Measurements from ENCODE around the gene EMSY. TPM values are rescaled to one million over a fixed set of nuclear protein-coding genes. Genes with fewer than 3 reads are reported as not detected.
"Not testable (repeated sequence)": the region's sequence is repeated elsewhere in the genome, so short reads cannot be mapped to it uniquely, and the experiment has no call there.

The EMSY gene
- total RNA-seq, 1 donor from 2014 or later: 34.1 TPM

DNA sequence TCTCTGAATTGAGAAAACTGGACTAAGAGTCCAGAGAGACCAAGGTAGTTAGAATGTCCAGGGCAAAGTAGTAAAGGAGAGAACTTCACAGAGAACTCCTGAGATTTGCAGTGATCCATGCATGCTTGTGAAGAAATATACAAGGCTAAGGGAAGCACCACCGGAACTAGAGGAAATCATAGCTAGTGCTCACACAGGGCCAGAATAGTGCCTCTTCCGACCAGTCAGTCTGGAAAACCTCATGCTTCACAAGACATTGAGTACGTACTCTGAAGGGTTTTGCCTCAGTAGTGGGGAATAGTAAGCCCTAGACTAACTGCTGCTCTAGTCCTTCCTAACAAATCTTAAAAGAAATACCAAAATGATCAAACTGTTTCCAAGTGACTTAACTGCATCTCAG is 117.7 kb downstream of the EMSY start:
- intact Hi-C loops (cut with micrococcal nuclease): no loop called here

DNA sequence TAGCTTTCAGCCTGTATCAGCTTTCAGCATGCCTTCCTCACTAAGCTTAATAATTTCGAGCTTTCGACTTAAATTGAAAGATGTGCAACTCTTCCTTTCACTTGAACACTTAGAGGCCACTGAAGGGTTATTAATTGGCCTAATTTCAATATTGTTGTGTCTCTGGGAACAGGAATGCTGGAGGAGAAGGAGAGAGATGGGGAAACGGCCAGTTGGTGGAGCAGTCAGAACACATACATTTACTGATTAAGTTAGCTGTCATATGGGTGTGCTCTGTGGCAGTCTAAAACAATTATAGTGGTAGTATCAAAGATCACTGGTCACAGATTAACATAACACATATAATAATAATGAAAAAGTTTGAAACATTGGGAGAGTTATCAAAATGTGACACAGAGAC is 119.5 kb downstream of the EMSY start:
- intact Hi-C loops (cut with micrococcal nuclease): no loop called here

DNA sequence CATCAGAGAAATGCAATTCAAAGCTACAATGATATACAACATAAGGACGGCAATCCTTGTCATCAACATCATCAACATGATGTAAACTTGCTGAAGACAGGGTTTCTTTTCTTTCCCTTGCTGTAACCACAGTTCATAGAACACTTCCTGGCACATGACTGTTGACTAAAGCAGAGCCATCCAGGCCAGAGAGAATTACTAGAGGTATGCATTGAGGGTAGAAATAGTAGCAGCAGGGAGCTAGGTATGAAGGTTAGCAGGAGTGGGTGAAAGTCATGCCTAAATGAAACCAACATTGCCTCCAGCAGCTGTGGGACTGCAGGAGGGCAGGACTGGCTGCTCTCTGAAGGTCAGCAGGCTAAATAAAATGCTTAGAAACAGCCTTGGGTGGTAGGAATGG is 122.0 kb downstream of the EMSY start:
- intact Hi-C loops (cut with micrococcal nuclease): no loop called here

DNA sequence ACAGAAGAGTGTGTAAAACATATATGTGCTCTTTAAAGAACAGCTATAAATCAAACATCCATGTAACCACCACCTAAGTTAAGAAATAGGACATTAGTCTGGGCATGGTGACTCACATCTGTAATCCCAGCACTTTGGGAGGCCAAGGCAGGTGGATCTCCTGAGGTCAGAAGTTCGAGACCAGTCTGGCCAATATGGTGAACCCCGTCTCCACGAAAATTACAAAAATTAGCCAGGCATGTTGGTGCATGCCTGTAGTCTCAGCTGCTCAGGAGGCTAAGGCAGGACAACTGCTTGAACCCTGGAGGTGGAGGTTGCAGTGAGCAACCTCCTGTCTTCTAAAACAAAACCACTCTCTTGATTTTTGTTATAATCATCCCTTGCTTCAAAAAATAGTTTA is 122.4 kb downstream of the EMSY start:
- intact Hi-C loops (cut with micrococcal nuclease): no loop called here

DNA sequence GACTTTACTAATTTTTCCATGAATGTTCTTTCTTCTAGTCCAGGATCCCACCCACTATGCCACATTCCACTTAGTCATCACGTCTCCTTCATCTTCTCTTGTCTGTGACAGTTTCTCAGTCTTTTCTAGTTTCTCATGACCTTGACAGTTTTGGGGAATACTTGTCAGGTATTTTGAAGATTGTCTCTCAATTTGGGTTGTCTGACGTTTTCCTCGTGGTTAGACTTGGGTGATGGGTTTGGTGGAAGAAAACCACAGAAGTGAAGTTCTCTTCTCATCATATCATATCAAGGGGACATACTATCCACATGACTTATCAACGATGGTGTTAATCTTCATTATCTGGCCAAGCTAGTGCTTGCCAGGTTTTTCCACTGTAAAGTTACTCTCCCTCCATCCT is 123.3 kb downstream of the EMSY start:
- intact Hi-C loops (cut with micrococcal nuclease): loop anchor here (2.0 kb wide), 1 partner anchor 21 kb away; no protein-coding TSS in a partner anchor

DNA sequence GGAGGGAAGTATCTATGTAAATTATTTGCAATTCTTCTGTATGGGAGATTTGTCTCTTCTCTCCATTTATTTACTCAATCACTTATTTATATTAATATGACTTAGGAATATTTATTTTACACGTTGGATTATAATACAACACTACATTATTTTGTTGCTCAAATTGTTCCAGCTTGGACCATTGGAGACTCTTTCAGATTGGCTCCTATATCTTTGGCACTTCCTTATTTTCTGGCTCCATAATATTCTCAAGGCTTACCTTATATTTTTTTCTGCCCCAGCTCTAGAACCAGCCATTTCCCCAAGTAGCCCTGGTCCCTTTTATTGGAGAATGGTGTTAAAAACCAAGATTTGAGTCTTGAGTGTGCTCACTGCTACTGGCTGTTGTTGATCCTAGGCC is 123.8 kb downstream of the EMSY start:
- intact Hi-C loops (cut with micrococcal nuclease): loop anchor here (2.0 kb wide), 1 partner anchor 20 kb away; no protein-coding TSS in a partner anchor

DNA sequence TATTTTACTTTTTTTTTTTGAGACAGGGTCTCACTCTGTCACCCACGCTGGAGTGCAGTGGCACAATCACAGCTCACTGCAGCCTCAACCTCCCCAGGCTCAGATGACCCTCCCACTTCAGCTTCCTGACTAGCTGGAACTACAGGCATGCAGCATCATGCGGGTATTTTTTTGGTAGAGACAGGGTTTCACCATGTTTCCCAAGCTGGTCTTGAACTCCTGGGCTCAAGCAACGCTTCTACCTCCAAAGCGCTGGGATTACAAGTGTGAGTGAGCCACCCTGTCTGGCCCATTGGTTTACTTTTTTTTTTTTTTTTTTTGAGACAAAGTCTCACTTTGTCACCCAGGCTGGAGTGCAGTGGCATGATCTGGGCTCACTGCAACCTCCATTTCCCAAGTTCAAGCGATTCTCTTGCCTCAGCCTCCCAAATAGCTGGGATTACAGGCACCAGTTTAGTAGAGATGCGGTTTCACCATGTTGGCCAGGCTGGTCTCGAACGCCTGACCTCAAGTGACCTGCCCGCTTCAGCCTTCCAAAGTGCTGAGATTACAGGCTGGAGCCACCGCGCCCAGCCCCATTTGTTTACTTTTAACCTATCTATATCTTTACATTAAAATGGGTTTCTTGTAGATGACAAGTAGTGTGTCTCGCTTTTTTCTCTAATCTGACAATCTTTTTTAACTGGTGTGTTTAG is 127.5 kb downstream of the EMSY start:
- intact Hi-C loops (cut with micrococcal nuclease): not testable (repeated sequence)

DNA sequence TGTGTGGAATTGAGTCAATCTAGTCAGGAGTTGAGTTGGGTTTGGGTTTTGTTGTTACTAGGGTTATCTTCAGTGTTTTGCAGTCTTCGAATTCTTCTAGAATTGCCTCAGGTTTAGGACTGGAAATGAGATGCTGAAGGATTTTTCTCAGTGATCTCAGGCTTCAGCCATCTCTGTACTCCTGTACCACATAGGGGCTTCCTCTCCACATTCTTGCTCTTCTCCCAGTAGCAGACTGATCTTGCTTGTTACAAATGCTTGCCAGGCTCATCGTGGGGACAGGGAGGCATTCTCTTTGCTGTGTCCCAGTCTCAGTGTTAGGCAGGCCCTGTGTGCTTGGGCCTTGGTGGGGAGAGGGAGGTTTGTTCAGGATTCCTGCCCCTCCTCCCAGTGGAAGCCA is 129.6 kb downstream of the EMSY start:
- intact Hi-C loops (cut with micrococcal nuclease): no loop called here

DNA sequence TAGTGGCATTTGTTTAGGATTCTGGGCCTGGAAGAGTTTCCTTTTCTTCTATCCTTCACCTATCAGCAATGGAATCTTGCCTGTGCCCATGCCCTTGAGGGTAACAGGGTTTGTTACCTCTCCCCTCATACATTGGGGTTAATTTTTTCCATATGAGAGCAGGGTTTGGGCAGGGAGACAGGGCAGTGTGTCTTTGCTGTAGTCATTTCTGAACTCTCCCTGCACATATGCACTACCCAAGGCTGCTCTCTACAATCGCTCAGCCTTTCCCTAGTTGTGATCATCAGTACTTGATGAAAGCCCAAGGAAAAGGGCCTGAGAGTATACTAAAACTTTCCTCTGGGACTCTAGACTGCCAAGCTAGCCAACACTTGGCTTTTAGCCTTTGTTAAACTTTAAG is 130.1 kb downstream of the EMSY start:
- intact Hi-C loops (cut with micrococcal nuclease): no loop called here

DNA sequence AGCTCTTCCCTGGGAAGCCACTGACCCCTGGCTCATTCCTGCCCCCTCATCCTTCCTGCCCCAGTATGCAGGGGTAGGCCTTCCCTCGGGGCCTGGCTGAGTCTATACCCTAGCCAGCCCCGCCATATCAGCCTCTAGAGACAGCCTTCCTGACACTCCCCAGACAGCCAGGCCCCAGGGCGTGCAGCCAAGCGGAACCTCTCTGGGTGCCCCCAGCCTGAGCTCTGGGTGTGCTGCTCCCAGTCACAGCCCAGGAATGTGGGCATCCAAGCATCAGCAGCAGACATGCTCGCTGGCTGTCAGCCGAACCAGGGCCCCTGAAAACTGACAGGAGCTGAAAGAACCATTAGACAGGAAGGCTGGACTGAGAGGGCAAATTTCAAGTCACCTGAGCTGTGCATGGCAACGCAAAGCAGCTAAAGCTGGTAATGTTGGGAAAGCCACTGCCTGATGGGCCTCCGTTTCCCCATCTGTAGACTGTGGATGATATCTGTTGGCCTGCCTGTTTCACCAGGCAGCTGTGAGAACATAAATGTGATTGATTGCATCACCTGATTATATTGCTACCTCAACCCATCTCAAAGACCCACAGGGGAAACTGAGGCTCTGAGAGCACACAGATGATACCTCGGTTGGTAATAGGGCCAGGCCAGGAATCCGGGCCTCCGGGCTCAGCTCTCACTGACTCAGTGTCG is 132.6 kb downstream of the EMSY start:
- intact Hi-C loops (cut with micrococcal nuclease): no loop called here

DNA sequence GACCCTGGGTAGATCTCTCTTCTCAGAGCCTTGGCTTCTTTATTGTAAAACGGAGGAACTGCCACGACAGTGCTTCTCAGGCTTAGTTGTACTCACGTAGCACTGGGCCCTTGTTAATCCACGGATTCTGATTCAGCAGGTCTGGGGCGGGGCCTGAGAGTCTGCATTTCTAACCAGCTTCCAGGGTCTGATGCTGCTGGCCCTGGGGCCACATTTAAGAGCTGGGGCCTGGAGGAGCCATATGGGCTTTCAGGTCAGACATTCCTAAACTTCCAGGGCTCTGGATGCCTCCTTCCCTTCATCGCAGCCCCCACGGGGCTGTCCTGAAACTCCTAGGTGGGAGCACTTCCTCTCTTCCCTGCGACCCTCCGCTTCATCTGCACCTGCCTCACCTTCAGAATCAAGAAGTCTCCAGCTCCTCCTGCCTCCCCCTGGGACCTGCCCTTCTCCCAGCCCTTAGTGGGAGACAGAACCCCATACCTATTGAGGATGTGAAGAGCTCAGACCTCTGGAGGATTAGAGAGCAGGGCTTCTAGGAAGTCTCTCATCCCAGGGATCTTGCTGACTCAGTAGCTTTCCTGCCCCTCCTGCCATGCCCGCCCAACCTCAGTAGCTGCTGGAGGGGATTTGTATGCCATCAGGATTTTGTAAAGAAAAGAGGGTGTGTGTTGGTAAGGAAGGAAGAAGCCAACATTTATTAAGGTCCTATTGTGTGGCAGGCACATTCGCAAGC is 133.3 kb downstream of the EMSY start:
- intact Hi-C loops (cut with micrococcal nuclease): no loop called here

DNA sequence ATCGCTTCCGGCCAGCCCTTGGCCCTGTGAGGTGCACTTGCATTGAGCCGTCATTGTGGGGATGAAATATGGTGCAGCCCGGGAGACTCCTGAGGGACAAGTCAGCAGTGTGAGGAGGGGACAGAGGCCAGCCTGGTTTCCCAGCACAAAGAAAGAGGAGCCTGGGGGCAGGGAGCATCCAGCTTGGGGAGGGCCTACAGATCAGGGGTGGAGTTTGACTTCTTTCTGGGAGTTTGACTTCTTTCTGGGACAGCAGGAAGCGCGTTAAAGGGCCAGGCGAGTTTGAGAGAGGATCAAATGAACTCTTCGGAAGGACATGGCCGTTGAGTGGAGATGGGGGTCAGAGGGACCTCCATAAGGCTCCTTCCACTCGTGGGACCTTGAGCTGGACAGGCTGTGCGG is 133.8 kb downstream of the EMSY start:
- intact Hi-C loops (cut with micrococcal nuclease): no loop called here

DNA sequence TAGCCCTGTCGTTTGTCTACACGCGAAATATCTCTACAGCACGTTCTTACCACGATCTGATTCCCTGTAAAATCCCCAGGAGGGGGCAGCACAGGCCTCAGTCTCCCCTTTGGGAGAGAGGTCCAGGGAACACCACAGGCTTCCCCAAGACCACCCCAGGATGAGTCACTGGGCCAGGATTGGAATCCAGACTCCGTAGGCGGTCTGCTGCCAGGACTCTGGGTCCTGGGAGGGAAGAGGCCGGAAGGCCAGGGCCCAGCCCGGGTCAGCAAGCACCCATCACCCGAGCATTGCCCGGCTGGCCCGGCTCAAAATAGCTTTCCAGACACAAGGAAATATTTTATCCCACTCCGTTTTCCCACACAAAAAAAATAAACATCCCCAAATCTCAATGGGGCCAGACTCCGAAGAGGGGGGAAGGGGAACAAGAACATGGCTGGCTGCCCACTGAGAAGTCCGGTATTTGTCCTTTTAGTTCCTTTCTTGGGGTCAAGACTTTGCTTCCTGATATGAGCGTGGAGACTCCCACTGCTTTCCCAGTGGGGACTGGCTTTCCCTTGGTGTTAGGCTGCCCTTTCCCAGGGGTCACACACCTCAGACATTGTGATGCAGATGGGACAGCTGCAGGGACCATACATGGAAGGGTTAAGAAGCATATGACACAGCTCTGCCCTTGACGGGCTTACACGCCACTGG is 134.4 kb downstream of the EMSY start:
- intact Hi-C loops (cut with micrococcal nuclease): no loop called here

DNA sequence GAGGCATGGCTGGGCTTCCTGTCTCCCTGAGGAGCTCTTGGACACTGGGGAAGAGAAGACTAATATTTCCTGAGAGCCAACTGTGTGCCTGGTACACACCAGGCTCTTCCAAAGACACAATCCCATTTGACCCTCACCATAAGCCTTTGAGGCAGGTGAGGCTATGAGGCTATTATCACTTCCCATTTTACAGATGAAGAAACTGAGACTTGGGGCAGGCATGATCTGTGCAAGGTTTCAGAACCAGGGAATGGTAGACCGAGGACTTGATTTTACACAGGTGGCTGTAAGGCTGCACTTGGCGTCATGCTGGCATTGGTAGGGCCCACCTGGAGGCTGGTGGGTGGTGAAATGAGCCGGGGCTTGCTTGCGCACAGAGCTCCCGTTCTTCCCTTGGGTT is 134.9 kb downstream of the EMSY start:
- intact Hi-C loops (cut with micrococcal nuclease): no loop called here

DNA sequence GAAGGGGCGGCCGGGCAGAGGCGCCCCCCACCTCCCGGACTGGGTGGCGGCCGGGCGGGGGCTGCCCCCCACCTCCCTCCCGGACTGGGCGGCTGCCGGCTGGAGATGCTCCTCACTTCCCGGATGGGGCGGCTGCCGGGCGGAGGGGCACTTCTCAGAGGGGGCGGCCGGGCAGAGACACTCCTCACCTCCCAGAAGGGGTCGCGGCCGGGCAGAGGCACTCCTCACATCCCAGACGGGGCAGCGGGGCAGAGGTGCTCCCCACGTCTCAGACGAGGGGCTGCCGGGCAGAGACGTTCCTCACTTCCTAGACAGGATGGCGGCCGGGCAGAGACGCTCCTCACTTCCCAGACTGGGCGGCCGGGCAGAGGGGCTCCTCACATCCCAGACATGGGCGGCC is 137.7 kb downstream of the EMSY start:
- intact Hi-C loops (cut with micrococcal nuclease): not testable (repeated sequence)

DNA sequence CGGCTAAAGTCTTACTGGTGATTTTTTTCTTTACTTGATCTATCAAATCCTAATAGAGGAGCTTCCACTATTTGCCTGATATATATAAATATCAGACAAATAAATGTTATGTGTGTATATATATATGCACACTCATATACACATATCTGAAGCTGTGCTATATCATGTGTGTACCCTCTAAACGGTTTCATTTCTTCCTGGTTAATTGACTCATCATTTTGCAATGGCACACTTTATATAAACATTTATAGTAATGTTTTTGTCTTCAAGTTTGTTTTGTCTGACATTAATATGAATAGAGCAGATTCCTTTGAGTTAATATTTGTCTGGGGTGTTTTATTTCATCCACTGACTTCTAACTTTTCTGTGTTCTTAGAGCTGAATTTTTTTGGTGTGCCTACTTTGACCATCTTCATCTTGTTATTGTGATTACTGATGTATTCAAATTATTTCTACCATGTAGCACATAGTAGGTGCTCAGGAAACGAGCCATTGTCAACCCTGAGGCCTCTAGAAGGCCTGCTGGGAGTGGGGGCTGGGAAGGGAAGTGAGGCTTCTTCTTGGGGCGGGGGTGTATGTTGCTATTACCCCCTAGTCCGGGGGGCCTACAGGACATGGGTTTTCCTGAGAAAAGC is 143.1 kb downstream of the EMSY start:
- intact Hi-C loops (cut with micrococcal nuclease): loop anchor here (2.0 kb wide), 1 partner anchor 19 kb away; no protein-coding TSS in a partner anchor

DNA sequence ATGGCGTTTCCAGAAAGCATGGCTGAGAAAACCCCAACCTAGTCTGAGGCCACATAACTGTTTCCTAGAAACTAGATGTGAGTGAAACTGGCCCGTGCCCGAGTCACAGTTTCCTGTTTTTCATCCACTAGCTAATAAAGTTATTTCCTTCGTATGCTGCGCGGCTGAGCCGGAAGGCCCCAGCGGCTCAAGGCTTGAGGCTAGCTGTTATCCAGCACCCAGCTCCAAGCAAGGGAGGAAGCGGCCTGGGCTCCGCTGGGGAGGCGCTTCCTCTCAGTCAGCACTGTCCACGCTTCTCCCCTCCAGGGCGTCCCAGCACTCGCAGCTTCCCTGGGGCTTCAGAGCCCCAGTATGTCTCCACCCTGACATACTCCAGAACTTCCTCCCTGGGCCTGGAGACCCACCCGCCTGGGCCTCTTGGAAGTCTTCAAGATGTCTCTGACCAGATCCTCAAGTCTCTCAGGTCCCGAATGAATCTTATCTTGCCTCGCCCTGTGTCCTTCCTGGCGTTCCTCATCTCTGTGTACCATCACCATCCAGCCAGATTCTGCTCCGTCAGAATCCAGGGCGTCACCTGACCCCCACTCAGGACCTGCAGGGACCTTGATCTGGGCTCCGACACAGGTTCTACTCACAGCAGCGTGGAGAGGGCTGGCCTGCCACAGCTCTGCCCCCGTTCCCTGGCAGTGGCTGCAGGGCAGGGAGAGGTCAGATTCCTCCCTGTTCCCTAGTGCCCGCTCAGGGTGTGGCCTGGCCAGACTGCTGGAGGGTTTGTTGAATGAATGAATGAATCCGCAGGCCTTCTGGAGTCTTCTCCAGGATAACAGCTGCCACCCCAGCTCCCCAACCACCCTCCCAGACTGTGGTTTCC is 143.9 kb downstream of the EMSY start:
- intact Hi-C loops (cut with micrococcal nuclease): loop anchor here (2.0 kb wide), 1 partner anchor 20 kb away; no protein-coding TSS in a partner anchor

DNA sequence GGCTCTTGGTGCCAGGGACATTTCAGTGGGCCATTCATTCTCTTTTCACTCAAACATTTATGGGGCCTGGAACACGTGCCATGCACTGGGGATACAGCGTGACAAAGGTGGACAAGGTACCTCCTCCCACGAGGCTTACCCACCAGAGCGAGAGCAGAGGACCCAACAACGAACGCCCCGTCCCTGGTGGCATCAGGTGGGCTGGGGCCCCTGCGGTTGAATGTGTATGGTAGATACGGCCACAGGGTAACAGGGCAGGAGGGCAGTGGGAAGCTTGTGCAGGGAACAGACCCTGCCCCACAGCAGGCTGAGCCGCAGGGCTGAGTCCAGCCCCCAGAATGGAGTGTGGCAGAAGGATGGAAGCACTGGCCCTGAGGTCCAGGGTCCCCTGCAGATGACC is 144.7 kb downstream of the EMSY start:
- intact Hi-C loops (cut with micrococcal nuclease): loop anchor here (2.0 kb wide), 1 partner anchor 21 kb away; no protein-coding TSS in a partner anchor

DNA sequence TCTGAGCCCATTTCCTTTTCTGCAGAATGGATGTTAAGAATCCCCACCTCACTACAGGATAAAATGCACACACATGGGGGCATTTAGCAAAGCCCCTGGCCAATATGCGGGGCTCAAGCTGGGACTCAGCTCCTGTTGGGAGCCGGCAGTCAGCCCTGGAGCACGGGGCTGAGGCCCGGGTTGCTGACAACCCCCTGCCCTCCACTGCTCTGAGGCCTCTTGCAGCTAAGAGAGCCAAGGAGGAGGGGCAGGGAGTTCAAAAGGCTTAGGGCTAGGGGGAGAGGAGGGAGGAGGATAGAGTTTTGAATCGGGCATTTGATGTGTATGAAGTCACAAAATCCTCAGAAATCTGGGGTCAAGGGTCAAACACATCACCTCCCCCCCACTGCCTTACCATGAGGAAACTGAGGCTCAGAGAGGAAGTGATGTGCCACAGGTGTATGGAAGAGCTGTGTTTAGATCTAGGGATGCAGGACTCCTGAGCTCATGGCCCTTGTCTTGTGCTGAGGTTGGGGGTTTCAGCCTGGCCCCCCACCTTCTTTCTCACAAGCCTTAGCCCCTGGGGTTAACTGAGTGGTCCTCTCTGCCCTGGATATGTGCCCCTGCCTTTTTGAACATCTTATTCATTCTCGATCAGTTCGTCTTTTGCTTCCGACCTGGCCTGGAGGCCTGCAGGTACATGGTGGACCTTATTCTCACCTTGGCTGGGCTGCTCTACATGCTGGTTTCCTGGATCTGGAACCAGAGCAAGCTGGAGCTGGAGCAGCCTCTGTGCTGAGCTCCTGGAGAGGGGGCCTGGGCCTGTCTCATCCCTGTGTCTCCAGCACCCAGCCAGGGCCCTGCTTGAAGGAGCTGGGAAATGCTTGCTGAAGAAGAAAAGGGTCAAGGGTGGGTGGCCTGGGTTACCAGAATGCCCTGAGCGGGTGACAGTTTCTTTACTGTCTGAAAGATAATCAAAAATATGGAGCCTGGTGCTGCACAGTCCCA is 145.4 kb downstream of the EMSY start:
- intact Hi-C loops (cut with micrococcal nuclease): loop anchor here (2.0 to 5.0 kb wide), 3 partner anchors 21 to 82 kb away; partner anchors contain the start of gene LRRC32
